B cell (primary cell): ENCODE results near the gene EFCAB13. TPM values are rescaled to one million over a fixed set of nuclear protein-coding genes. Genes with fewer than 3 reads are reported as not detected.

Experiments used
- ATAC-seq: fragments of 200-7000 bp; cut with Tn5 transposase; one replicate; pipeline ENCODE4 v1.10.0; 2021; ENCODE audit warnings: low read depth, mild to moderate bottlenecking, moderate number of reproducible peaks, moderate library complexity
- CTCF ChIA-PET: fragments of 350-600 bp; sonication (Branson Sonifier 250); formaldehyde crosslinking; loops from one replicate; lab custom pipeline; 2021; ENCODE audit warnings: antibody characterized with exemption, inconsistent platforms; lab: Charles Lee
- POLR2A ChIA-PET: fragments of 350-600 bp; sonication (Branson Sonifier 250); formaldehyde crosslinking; loops from one replicate; lab custom pipeline; 2021; ENCODE audit warnings: antibody characterized with exemption; lab: Charles Lee
- DNase-seq: peaks from one replicate; pipeline ENCODE4 v3.0.0; 2013
- H2AFZ ChIP-seq: 2 replicates; pipeline ENCODE4 v1.6.1; 2012; ENCODE audit warnings: mild to moderate bottlenecking, low read depth, low read length; ENCODE audit not compliant: insufficient read depth, poor library complexity, severe bottlenecking
- H3K27ac ChIP-seq, 2 donors: 1 replicate in 1 of 2; 2 replicates in 1 of 2; pipeline ENCODE4 v1.5.1; 2012 to 2013; ENCODE audit warnings: low read length in 2 of 2, mild to moderate bottlenecking in 2 of 2, moderate library complexity in 1 of 2
- H3K27me3 ChIP-seq, 4 experiments: fragments of 200-600 bp in 1 of 4; sonication (generic) in 1 of 4; replicated peaks in 1 of 4; 1 replicate in 2 of 4; 2 replicates in 2 of 4; pipeline versions ENCODE4 v1.6.1 to v1.7.0; 2013 to 2016; ENCODE audit warnings: low read length in 3 of 4, mild to moderate bottlenecking in 2 of 4, mixed read lengths in 1 of 4, moderate library complexity in 1 of 4; ENCODE audit not compliant: insufficient read depth in 4 of 4, control insufficient read depth in 3 of 4; ENCODE audit errors: control extremely low read depth in 1 of 4
- H3K36me3 ChIP-seq, 2 experiments: replicated peaks in 1 of 2; 1 replicate in 1 of 2; 2 replicates in 1 of 2; pipeline versions ENCODE4 v1.6.1 to v1.7.1; 2013; ENCODE audit warnings: low read length in 1 of 2; ENCODE audit not compliant: insufficient read depth in 2 of 2, control insufficient read depth in 1 of 2; ENCODE audit errors: control extremely low read depth in 1 of 2, extremely low read depth in 1 of 2
- H3K4me1 ChIP-seq, 2 donors: fragments of 200-600 bp in 1 of 2; sonication (generic) in 1 of 2; 1 replicate in 1 of 2; 2 replicates in 1 of 2; pipeline versions ENCODE4 v1.5.1 to v1.6.1; 2013 to 2017; ENCODE audit warnings: low read length in 2 of 2; ENCODE audit not compliant: control insufficient read depth in 2 of 2, insufficient read depth in 2 of 2
- H3K4me2 ChIP-seq: replicated peaks from 2 replicates; pipeline ENCODE3; 2012; ENCODE audit warnings: mild to moderate bottlenecking, low read depth, low read length; ENCODE audit not compliant: poor library complexity, severe bottlenecking
- H3K4me3 ChIP-seq, 5 experiments: fragments of 200-600 bp in 1 of 5; sonication (generic) in 1 of 5; 1 replicate in 3 of 5; 2 replicates in 2 of 5; pipeline versions ENCODE4 v1.5.1 to v1.7.0; 2011 to 2016; ENCODE audit warnings: low read length in 4 of 5, mild to moderate bottlenecking in 4 of 5, low read depth in 2 of 5, control low read depth in 1 of 5, moderate library complexity in 1 of 5; ENCODE audit not compliant: insufficient read depth in 1 of 5; ENCODE audit errors: control extremely low read depth in 1 of 5, extremely low read depth in 1 of 5
- H3K79me2 ChIP-seq: fragments of 200-600 bp; sonication (generic); one replicate; pipeline ENCODE4 v1.6.0; 2016; ENCODE audit warnings: low read length; ENCODE audit not compliant: control insufficient read depth, insufficient read depth
- H3K9ac ChIP-seq: fragments of 200-600 bp; sonication (generic); 2 replicates; pipeline ENCODE4 v1.6.1; 2017; ENCODE audit warnings: mild to moderate bottlenecking, low read length, moderate library complexity
- H3K9me3 ChIP-seq, 3 donors: one replicate each; pipeline versions ENCODE4 v1.6.1 to v1.7.1; 2013; ENCODE audit warnings: low read length in 2 of 3; ENCODE audit not compliant: control insufficient read depth in 2 of 3, insufficient read depth in 1 of 3; ENCODE audit errors: control extremely low read depth in 1 of 3
- H4K20me1 ChIP-seq: 2 replicates; pipeline ENCODE4 v1.6.0; 2012; ENCODE audit warnings: mild to moderate bottlenecking, low read length; ENCODE audit not compliant: insufficient read depth, control insufficient read depth, poor library complexity, severe bottlenecking
- H3K27ac Mint-ChIP-seq: one replicate; pipeline ENCODE4 v1.8.0; 2021; ENCODE audit warnings: mixed read lengths
- H3K27me3 Mint-ChIP-seq: one replicate; pipeline ENCODE4 v1.8.0; 2021; ENCODE audit warnings: mixed read lengths
- H3K4me1 Mint-ChIP-seq: one replicate; pipeline ENCODE4 v1.8.0; 2021; ENCODE audit warnings: mixed read lengths
- H3K4me3 Mint-ChIP-seq: one replicate; pipeline ENCODE4 v1.8.0; 2021; ENCODE audit warnings: mixed read lengths
- H3K9me3 Mint-ChIP-seq: one replicate; pipeline ENCODE4 v1.8.0; 2022; ENCODE audit warnings: mixed read lengths; ENCODE audit not compliant: insufficient read depth
- EZH2 ChIP-seq: IDR thresholded peaks from 2 replicates; pipeline ENCODE4 v1.6.1; 2012; ENCODE audit warnings: borderline replicate concordance, low read depth, mild to moderate bottlenecking, moderate library complexity, low read length; ENCODE audit not compliant: insufficient read depth, poor library complexity, severe bottlenecking
- WGBS: methylation state at CpG from one replicate; pipeline ENCODE4 v1.1.5; 2013; ENCODE audit warnings: missing lambda C conversion rate; ENCODE audit not compliant: insufficient coverage; 5-methylcytosine and 5-hydroxymethylcytosine counted together
- intact Hi-C: fragments of 100-400 bp; cut with micrococcal nuclease; formaldehyde crosslinking; loops from one replicate; pipeline ENCODE4 v1.10.0; 2022
- polyA plus RNA-seq: library from polyadenylated mRNA; depleted of rRNA; stranded (reverse); fragments of >200 nt; gene quantifications from 2 replicates; pipeline ENCODE4 v1.2.3, GENCODE V29; 2012
- total RNA-seq, 2 donors: library from RNA; stranded (reverse); fragments of 120-200 nt in 1 of 2; gene quantifications; 1 replicate in 1 of 2; 2 replicates in 1 of 2; pipeline versions ENCODE4 v1.2.3 to v1.2.4, GENCODE V29; 2013 to 2022
- TF ChIP-seq, protein P1 (sequence below): fragments of 200-600 bp; IDR thresholded peaks from one replicate; pipeline ENCODE4 v1.8.0; 2022; ENCODE audit warnings: antibody characterized with exemption, mild to moderate bottlenecking

EFCAB13 gene
- total and polyA plus RNA-seq, 2 donors (not counting 1 experiment from before 2014, with no cell fraction given) = 5.4 to 86.5 TPM

DNA sequence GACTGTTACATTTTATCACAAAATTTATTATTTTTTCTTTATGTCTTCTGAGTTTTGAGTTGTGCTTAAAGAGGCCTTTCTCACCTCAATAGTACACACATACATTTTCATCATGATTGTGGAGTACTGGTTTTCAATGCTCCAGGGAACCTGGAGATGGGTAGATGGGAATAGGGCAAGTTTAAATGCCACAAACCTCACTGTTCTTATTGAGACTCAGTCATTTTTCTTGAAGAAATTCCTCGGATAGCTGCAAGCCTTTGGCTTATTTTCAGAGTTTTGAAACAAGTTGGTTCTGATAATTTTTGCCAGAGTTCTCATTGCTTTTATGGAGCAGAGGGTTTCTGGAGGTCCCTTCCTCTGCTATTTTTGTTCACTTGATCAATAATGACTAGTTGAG lies 34.9 kb downstream of the EFCAB13 start:
- Histone ChIP-seq H3K27ac (no peak overlapping the region), H3K27me3 (no peaks in the 10 kb centered on the region), H3K9ac (no peak overlapping the region), H2AFZ (no peak overlapping the region), H3K9me3 (no peaks in the 10 kb centered on the region), H3K4me1 (no peaks in the 10 kb centered on the region), H3K4me3 (no peak overlapping the region), H3K79me2 (no peaks in the 10 kb centered on the region), H4K20me1 (no peaks in the 10 kb centered on the region), H3K36me3 (peaks cover 2 to 5% of the 10 kb centered on the region in 2 experiments), H3K4me2 (no peak overlapping the region)
- Mint-ChIP-seq H3K9me3 (no peaks in the 10 kb centered on the region), H3K27ac (no peak overlapping the region), H3K4me1 (peaks cover 2% of the 10 kb centered on the region), H3K4me3 (no peak overlapping the region), H3K27me3 (no peaks in the 10 kb centered on the region)
- ChIA-PET POLR2A (no interaction called here), CTCF (interaction anchor here (0.7 kb wide), 1 partner anchor 114 kb away, joined by 3 read pairs; no protein-coding TSS in a partner anchor)
- TF ChIP-seq, protein P1, sequence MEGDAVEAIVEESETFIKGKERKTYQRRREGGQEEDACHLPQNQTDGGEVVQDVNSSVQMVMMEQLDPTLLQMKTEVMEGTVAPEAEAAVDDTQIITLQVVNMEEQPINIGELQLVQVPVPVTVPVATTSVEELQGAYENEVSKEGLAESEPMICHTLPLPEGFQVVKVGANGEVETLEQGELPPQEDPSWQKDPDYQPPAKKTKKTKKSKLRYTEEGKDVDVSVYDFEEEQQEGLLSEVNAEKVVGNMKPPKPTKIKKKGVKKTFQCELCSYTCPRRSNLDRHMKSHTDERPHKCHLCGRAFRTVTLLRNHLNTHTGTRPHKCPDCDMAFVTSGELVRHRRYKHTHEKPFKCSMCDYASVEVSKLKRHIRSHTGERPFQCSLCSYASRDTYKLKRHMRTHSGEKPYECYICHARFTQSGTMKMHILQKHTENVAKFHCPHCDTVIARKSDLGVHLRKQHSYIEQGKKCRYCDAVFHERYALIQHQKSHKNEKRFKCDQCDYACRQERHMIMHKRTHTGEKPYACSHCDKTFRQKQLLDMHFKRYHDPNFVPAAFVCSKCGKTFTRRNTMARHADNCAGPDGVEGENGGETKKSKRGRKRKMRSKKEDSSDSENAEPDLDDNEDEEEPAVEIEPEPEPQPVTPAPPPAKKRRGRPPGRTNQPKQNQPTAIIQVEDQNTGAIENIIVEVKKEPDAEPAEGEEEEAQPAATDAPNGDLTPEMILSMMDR = no peak
- DNase-seq (no peak), ATAC-seq (no peak)
- 80% methylated on average over 1 of the region's 1 CpG for WGBS
- intact Hi-C loops = no loop called here

DNA sequence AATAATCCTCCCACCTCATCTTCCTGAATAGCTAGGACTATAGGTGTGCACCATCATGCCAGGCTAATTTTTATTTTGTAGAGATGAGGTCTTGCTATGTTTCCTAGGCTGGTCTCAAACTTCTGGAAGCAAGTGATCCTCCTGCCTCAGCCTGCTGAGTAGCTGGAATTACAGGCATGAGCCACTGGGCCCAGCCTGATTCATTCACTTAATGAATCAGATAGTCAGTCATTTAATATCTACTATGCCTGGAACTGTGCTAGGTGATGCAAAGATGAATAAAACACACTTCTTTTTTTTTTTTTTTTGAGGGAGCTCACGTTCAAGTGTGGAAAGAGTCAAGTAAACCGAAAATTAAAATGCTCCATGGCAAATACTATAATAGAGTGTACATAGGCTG lies 39.4 kb downstream of the EFCAB13 start:
- intact Hi-C loops = no loop called here
- Histone ChIP-seq H3K9me3 (no peaks in the 10 kb centered on the region), H3K27me3 (no peaks in the 10 kb centered on the region), H4K20me1 (no peaks in the 10 kb centered on the region), H2AFZ (no peak overlapping the region), H3K4me1 (no peaks in the 10 kb centered on the region), H3K9ac (no peak overlapping the region), H3K4me2 (no peak overlapping the region), H3K79me2 (no peaks in the 10 kb centered on the region), H3K27ac (no peak overlapping the region), H3K36me3 (peaks cover 0 to 6% of the 10 kb centered on the region in 2 experiments), H3K4me3 (no peak overlapping the region)
- TF ChIP-seq, protein P1 = no peak
- TF ChIP-seq EZH2 = no peak
- no peak overlapping the region for H3K27ac Mint-ChIP-seq
- POLR2A ChIA-PET = no interaction called here
- no peaks in the 10 kb centered on the region for H3K9me3 Mint-ChIP-seq
- no CpG with 5 or more reads among the region's 2 CpGs for WGBS
- H3K4me1 Mint-ChIP-seq = no peaks in the 10 kb centered on the region
- no peak overlapping the region for H3K4me3 Mint-ChIP-seq
- ATAC-seq (no peak), DNase-seq (no peak)
- CTCF ChIA-PET = interaction anchor here (0.7 to 2.8 kb wide), 4 partner anchors 217 to 255 kb away, joined by 3 to 31 read pairs (median 5); no protein-coding TSS in a partner anchor
- no peaks in the 10 kb centered on the region for H3K27me3 Mint-ChIP-seq
